Uterus (tissue), 2 donors: ENCODE results near the gene TRIM54.

ENCODE experiments used
- POLR2A ChIP-seq, 2 donors: fragments of 450-650 bp; IDR thresholded peaks; one replicate each; pipeline ENCODE4 v1.6.1; 2016; ENCODE audit warnings: antibody characterized with exemption in 2 of 2, mild to moderate bottlenecking in 1 of 2, moderate library complexity in 1 of 2
- TF ChIP-seq, protein P1 (sequence below), 4 experiments: fragments of 200-600 bp in 2 of 4; fragments of 450-650 bp in 2 of 4; sonication (generic) in 2 of 4; IDR thresholded peaks; one replicate each; pipeline ENCODE4 v1.5.1; 2016 to 2019; ENCODE audit warnings: antibody characterized with exemption in 4 of 4, mild to moderate bottlenecking in 2 of 4, moderate library complexity in 1 of 4

DNA sequence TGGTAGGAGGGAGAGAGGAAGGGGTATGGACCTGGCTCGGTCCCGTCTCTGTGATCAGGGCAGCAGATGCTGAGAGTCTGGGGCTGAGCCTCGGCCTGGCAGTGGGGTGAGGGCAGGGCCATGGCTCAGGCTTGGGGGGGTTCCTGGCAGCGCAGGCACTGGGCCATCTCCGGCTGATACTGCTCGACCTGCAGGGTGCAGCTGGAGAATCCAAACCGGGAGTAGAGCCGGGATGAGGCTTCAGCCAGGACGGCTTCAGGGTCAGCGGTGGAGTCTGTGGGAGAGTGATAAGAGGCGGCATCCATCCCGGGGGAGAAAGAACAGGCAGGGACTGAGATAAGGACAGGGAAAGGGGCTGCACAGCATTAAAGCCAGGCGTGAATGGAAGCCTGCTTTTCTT, 27.0 kb upstream of the TRIM54 start:
- TF ChIP-seq, protein P1, sequence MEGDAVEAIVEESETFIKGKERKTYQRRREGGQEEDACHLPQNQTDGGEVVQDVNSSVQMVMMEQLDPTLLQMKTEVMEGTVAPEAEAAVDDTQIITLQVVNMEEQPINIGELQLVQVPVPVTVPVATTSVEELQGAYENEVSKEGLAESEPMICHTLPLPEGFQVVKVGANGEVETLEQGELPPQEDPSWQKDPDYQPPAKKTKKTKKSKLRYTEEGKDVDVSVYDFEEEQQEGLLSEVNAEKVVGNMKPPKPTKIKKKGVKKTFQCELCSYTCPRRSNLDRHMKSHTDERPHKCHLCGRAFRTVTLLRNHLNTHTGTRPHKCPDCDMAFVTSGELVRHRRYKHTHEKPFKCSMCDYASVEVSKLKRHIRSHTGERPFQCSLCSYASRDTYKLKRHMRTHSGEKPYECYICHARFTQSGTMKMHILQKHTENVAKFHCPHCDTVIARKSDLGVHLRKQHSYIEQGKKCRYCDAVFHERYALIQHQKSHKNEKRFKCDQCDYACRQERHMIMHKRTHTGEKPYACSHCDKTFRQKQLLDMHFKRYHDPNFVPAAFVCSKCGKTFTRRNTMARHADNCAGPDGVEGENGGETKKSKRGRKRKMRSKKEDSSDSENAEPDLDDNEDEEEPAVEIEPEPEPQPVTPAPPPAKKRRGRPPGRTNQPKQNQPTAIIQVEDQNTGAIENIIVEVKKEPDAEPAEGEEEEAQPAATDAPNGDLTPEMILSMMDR (IDR thresholded peaks at IDR 0.05) = no peak
- no peak for TF ChIP-seq POLR2A (IDR thresholded peaks at IDR 0.05)
